HUES48 (cell line): ENCODE measurements around the gene SERP2.

Source experiments
- H3K27ac ChIP-seq: one replicate; pipeline ENCODE4 v1.7.0; 2013; ENCODE audit warnings: low read depth, low read length, inconsistent platforms
- H3K27me3 ChIP-seq: 2 replicates; pipeline ENCODE4 v1.6.1; 2013; ENCODE audit warnings: mild to moderate bottlenecking, low read length; ENCODE audit not compliant: control insufficient read depth, insufficient read depth
- H3K36me3 ChIP-seq: 2 replicates; pipeline ENCODE4 v1.6.1; 2013; ENCODE audit warnings: low read length; ENCODE audit not compliant: control insufficient read depth, insufficient read depth
- H3K4me1 ChIP-seq: 2 replicates; pipeline ENCODE4 v1.6.1; 2013; ENCODE audit warnings: mild to moderate bottlenecking, low read length; ENCODE audit not compliant: control insufficient read depth, insufficient read depth
- H3K4me3 ChIP-seq: 2 replicates; pipeline ENCODE4 v1.5.1; 2013; ENCODE audit warnings: mild to moderate bottlenecking, low read depth, low read length
- H3K9ac ChIP-seq: 2 replicates; pipeline ENCODE4 v1.6.1; 2013; ENCODE audit warnings: mild to moderate bottlenecking, low read depth, low read length, moderate library complexity
- H3K9me3 ChIP-seq: 2 replicates; pipeline ENCODE4 v1.6.1; 2013; ENCODE audit warnings: low read length; ENCODE audit not compliant: control insufficient read depth, insufficient read depth

The SERP2 gene

DNA sequence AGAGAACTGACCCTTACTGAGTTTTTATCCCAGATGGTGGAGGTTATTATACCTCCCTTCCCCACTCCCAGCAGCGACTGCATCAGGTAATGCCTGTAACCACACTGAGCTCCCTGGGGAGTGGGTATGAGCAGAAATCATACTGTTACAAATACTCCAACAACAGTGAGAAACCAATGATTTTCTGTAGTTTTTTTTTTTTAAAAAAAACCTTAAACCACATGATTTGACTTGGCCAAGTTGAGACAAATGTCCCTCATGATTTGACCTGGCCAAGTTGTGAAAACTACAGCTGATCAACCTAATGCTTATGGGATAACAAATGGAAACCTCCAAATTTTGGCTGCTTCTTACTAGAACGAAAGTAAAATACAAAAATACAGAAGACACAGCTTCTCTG lies 33.1 kb upstream of the SERP2 start:
- no peak overlapping the region for H3K27ac ChIP-seq
- H3K4me3 ChIP-seq, result no peak overlapping the region
- H3K4me1 ChIP-seq, result no peaks in the 10 kb centered on the region
- H3K27me3 ChIP-seq, result no peaks in the 10 kb centered on the region
- no peak overlapping the region for H3K9ac ChIP-seq
- H3K9me3 ChIP-seq, result no peaks in the 10 kb centered on the region
- no peaks in the 10 kb centered on the region for H3K36me3 ChIP-seq

DNA sequence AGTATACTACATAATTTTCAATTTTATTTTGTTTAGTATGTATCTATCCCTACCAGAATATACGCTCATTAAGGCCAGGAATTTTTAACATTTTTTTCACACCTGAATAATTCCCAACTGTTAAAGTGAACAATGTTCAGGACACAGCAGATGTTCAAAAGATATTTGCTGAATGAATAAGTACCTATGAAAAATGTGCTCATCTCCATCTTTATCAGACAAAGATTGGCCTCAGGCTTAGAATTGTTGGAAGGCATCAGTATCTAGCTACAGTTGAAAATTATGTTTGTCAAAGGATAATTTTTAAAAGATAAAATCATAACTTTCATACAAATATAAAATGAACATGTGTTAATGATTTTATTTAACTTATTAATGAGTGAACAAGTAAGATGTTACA lies 30.9 kb upstream of the SERP2 start:
- H3K27me3 ChIP-seq, result no peaks in the 10 kb centered on the region
- no peaks in the 10 kb centered on the region for H3K36me3 ChIP-seq
- no peak overlapping the region for H3K27ac ChIP-seq
- H3K9me3 ChIP-seq, result no peaks in the 10 kb centered on the region
- H3K4me3 ChIP-seq, result no peak overlapping the region
- no peaks in the 10 kb centered on the region for H3K4me1 ChIP-seq
- H3K9ac ChIP-seq, result no peak overlapping the region

DNA sequence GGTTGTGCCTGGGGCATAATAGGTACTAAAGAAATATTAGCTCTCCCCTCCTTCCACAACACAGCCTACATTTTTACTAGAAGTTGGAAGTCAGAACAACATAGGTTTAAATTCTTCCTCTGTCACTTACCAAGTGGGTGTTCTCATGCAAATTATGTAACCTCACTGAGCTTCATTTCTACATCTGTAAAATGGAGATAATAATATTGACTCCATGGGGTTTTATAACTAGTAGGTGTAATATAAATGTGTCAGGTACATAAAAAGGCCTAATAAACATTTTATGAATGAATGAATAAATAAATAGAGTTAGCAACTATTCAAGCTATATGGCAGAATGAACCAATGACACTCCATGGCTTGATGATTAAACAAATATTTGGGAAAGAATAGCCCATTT lies 27.1 kb upstream of the SERP2 start:
- H3K36me3 ChIP-seq, result no peaks in the 10 kb centered on the region
- H3K27me3 ChIP-seq, result no peaks in the 10 kb centered on the region
- no peak overlapping the region for H3K27ac ChIP-seq
- H3K9me3 ChIP-seq, result no peaks in the 10 kb centered on the region
- no peak overlapping the region for H3K4me3 ChIP-seq
- H3K4me1 ChIP-seq, result peaks cover 7% of the 10 kb centered on the region
- H3K9ac ChIP-seq, result no peak overlapping the region

DNA sequence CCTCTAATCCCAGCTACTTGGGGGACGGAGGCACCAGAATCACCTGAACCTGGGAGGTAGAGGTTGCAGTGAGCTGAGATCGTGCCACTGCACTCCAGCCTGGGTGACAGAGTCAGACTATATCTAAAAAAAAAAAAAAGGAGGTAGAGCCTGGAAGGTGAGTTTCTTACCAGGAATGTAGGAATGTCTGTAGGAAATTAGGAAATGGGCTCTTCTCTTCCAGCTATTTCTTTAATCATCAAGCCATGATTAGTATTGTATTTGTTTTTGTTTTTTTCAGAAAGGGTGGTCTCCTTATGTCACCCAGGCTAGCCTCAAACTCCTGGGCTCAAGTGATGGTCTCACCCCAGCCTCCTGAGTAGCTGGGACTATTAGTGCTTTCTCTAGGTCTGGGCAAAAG lies 26.3 kb upstream of the SERP2 start:
- Histone ChIP-seq H3K36me3 (no peaks in the 10 kb centered on the region), H3K27me3 (no peaks in the 10 kb centered on the region), H3K4me3 (no peak overlapping the region), H3K27ac (no peak overlapping the region), H3K4me1 (peaks cover 7% of the 10 kb centered on the region), H3K9ac (no peak overlapping the region), H3K9me3 (no peaks in the 10 kb centered on the region)

DNA sequence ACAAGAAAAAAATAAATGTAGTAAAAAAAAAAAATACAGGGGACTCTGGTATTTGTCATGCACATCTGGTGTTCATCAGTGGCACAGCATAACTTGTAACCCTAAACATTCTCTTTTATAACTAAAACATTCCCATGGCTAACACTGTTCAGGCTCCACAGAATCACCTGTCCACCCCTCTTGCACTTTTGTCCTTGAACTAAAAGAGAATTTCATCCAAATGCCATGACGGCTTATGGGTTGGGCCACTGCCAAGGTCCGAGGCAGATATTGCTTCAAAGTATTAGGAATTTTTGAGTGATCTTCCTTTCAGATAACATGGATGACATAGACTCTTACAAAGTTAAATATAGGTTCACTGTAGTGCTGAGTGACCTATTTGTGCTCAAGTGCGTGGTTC lies 25.7 kb upstream of the SERP2 start:
- Histone ChIP-seq H3K4me3 (no peak overlapping the region), H3K9ac (no peak overlapping the region), H3K27ac (no peak overlapping the region), H3K36me3 (no peaks in the 10 kb centered on the region), H3K4me1 (peaks cover 7% of the 10 kb centered on the region), H3K27me3 (no peaks in the 10 kb centered on the region), H3K9me3 (no peaks in the 10 kb centered on the region)

DNA sequence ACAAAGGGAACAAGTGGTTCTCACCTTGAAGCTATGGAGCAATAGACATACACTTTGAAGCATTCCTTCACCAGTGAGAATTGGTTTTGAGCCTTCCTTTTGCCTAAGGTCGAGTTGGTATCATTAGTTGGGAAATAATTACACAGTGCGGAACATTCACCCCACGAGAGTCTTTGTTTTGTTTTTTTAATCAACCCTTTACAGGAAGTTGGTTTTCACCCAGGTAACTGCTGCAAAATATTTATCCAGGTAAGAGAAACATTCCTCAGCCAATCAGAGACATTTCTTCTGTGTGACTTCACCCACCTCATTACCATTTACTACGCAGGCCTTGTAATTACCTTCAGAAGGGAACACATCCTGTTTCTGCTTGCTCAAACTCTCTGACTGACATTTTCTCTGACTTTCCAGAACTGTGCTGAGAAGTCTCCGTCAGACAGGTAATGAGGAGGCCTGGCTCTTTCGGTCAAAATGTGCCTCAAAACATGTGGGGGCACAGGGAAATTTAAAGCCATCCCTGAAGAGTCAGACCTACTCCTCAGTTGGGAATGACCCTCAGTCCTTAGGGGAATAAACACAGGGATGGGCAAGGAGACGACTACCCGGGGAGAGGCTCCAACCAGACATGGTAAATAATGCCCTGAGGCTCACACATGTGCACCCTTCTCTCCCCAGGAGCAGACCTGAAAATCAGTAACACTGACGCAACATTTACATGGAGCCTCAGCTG lies 22.7 kb upstream of the SERP2 start:
- no peaks in the 10 kb centered on the region for H3K9me3 ChIP-seq
- no peak overlapping the region for H3K27ac ChIP-seq
- H3K36me3 ChIP-seq, result no peaks in the 10 kb centered on the region
- no peak overlapping the region for H3K9ac ChIP-seq
- peaks cover 7% of the 10 kb centered on the region for H3K4me1 ChIP-seq
- no peak overlapping the region for H3K4me3 ChIP-seq
- no peaks in the 10 kb centered on the region for H3K27me3 ChIP-seq

DNA sequence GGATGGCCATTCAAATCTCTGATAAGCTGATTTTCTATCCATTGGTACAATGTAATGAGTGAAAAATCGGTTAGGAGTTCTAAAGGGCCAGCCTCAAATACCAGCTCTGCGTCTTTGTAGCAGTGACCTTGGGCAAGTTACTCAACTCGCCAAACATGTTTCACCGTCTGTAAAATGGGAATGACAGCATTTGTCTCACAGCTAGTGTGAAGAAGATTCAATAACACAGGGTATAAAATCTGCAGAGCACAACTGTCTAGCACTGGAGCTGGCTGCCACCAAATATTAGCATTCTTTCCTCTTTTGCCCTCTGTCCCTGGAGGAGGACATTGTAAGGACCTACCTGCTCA lies 22.1 kb upstream of the SERP2 start:
- Histone ChIP-seq H3K36me3 (no peaks in the 10 kb centered on the region), H3K27ac (no peak overlapping the region), H3K9me3 (no peaks in the 10 kb centered on the region), H3K4me1 (peaks cover 7% of the 10 kb centered on the region), H3K27me3 (no peaks in the 10 kb centered on the region), H3K4me3 (no peak overlapping the region), H3K9ac (no peak overlapping the region)

DNA sequence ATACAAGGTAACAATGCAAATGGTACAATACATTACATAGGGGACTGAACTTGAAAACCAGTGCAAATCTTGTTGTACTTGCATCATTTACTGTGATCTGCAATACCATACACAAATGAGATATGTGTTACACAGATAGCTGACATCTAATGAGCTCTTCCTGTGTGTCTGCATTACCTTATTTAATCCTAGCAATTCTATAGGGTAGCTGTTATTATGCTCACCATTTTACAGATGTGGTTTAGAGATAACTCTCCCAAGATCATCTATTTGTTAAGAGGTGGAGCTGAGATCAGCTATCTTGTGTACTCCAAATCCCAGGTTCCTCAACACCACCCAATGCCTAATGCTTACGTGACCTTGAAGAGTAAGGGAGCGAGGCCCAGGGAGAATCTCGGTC lies 21.4 kb upstream of the SERP2 start:
- Histone ChIP-seq H3K4me3 (no peak overlapping the region), H3K9me3 (no peaks in the 10 kb centered on the region), H3K36me3 (no peaks in the 10 kb centered on the region), H3K27me3 (no peaks in the 10 kb centered on the region), H3K9ac (no peak overlapping the region), H3K4me1 (peaks cover 7% of the 10 kb centered on the region), H3K27ac (no peak overlapping the region)

DNA sequence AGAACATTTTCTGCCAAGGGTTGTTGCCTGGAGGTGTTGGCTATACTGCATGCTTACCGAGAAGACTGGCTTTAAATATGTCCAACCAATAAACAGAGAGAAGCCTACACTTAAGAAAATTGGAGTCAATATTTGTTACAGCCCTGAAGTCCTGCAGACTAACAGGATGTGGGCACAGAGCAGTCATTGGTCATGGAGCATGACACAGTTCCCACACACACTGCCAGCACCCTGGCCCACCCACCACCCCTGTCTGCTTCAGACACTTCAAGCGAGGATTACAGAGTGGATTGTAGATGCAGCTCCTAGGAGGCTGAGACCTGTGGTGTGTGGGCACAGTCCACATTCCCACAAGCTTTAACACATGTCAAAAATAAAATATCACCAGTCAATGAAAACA lies 21.0 kb upstream of the SERP2 start:
- Histone ChIP-seq H3K4me1 (peaks cover 7% of the 10 kb centered on the region), H3K9me3 (no peaks in the 10 kb centered on the region), H3K4me3 (no peak overlapping the region), H3K9ac (no peak overlapping the region), H3K27me3 (no peaks in the 10 kb centered on the region), H3K36me3 (no peaks in the 10 kb centered on the region), H3K27ac (no peak overlapping the region)

DNA sequence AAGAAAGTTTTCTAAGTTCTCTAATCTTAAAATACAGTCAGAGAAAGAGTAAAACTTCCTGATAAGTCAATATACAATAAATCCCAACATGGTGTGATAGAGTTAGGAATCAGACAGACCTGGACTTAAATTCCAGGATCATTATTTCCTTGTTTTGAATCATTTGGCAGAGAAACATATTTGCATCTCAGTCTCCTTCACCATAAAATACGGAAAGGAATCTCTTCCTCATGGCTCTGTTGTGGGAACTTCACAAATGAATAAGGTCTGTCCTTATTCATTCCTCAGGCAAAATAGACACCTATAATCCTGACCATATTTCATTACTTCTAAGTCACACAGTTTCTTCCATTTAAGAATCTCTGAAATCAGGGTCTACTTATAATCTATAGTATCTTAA lies 19.3 kb upstream of the SERP2 start:
- Histone ChIP-seq H3K27ac (no peak overlapping the region), H3K9ac (no peak overlapping the region), H3K4me3 (no peak overlapping the region), H3K4me1 (peaks cover 7% of the 10 kb centered on the region), H3K9me3 (no peaks in the 10 kb centered on the region), H3K27me3 (no peaks in the 10 kb centered on the region), H3K36me3 (no peaks in the 10 kb centered on the region)

DNA sequence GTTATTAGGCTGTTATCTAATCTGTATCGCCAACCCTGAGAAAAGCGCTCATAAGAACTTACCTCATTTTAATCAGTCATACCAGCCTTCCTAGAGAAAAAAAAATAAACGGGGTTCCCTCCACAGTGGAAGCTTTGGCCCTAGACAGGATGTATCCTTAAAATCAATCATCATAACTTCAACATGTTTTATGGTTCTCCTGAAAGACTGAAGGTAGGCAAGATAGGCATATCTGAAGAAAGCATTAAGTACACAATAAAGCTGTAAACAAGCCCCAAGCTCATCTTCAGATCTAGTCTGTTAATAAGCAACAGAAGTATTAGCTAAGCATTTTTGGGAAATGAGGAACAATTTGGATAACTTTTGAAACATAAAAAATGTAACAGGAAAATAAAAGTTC lies 18.7 kb upstream of the SERP2 start:
- H3K4me3 ChIP-seq, result no peak overlapping the region
- no peaks in the 10 kb centered on the region for H3K36me3 ChIP-seq
- no peak overlapping the region for H3K27ac ChIP-seq
- H3K4me1 ChIP-seq, result peaks cover 7% of the 10 kb centered on the region
- H3K9me3 ChIP-seq, result no peaks in the 10 kb centered on the region
- H3K27me3 ChIP-seq, result no peaks in the 10 kb centered on the region
- H3K9ac ChIP-seq, result no peak overlapping the region

DNA sequence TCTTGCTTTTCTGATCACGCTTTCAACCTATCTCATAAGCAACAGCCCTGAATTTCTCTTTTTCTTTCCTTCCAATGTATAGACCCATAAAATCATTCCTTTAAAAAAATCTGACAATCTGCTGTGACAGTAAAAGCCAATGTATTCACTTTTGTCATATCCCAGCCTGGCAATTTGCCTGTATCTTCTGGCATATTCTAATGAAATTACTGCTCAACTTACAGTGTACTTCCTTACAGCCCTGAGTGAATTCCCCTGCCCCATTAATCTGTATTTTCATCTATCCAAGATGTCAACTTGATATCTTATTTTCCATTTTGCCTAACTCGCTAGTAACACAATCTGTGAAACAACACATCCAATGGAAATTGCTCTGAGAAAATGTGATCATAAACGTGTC lies 18.0 kb upstream of the SERP2 start:
- Histone ChIP-seq H3K4me1 (peaks cover 7% of the 10 kb centered on the region), H3K36me3 (no peaks in the 10 kb centered on the region), H3K9me3 (no peaks in the 10 kb centered on the region), H3K27me3 (no peaks in the 10 kb centered on the region), H3K27ac (no peak overlapping the region), H3K4me3 (no peak overlapping the region), H3K9ac (no peak overlapping the region)
